ENCODE results near the gene REEP1.

- TF ChIP-seq, protein P1, sequence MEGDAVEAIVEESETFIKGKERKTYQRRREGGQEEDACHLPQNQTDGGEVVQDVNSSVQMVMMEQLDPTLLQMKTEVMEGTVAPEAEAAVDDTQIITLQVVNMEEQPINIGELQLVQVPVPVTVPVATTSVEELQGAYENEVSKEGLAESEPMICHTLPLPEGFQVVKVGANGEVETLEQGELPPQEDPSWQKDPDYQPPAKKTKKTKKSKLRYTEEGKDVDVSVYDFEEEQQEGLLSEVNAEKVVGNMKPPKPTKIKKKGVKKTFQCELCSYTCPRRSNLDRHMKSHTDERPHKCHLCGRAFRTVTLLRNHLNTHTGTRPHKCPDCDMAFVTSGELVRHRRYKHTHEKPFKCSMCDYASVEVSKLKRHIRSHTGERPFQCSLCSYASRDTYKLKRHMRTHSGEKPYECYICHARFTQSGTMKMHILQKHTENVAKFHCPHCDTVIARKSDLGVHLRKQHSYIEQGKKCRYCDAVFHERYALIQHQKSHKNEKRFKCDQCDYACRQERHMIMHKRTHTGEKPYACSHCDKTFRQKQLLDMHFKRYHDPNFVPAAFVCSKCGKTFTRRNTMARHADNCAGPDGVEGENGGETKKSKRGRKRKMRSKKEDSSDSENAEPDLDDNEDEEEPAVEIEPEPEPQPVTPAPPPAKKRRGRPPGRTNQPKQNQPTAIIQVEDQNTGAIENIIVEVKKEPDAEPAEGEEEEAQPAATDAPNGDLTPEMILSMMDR (IDR thresholded peaks at IDR 0.05) = no peak
- TF ChIP-seq POLR2A (IDR thresholded peaks at IDR 0.05) = no peak
- no peak for TF ChIP-seq POLR2AphosphoS5 (IDR thresholded peaks at IDR 0.05)
Measured at GRCh38 chr2:86204458-86204857, 133.0 kb downstream of the REEP1 start.
